IMR-90 (cell line): ENCODE measurements around the gene COL7A1. TPM values are rescaled to one million over a fixed set of nuclear protein-coding genes. Genes with fewer than 3 reads are reported as not detected.

Source experiments
- ATAC-seq: fragments of 200-7000 bp; cut with Tn5 transposase; 2 replicates; pipeline ENCODE4 v1.9.1; 2020; ENCODE audit warnings: low read depth, mild to moderate bottlenecking, moderate library complexity
- BruUV-seq: library from RNA; stranded (reverse); fragments of 400-500 nt; replicated peaks from 2 replicates; lab custom pipeline; 2021; lab: Mats Ljungman, UMichigan
- CTCF ChIA-PET: fragments of 300-600 bp; formaldehyde crosslinking; extraction: SDS; loops from one replicate; lab custom pipeline; 2021; ENCODE audit warnings: antibody characterized with exemption; lab: Yijun Ruan, JAX
- POLR2A ChIA-PET: fragments of 300-600 bp; sonication (Branson Sonifier 250); formaldehyde crosslinking; loops from one replicate; lab custom pipeline; 2022; ENCODE audit warnings: antibody characterized with exemption; ENCODE audit not compliant: unreplicated experiment; lab: Charles Lee
- DNase-seq: peaks from one replicate; pipeline ENCODE4 v3.0.0; 2013
- H2AFZ ChIP-seq: replicated peaks from 2 replicates; pipeline ENCODE3; 2013; ENCODE audit warnings: low read length, mild to moderate bottlenecking; ENCODE audit not compliant: poor library complexity
- H2AK5ac ChIP-seq: 2 replicates; pipeline ENCODE4 v1.6.1; 2013; ENCODE audit warnings: low read depth, low read length, inconsistent platforms
- H2AK9ac ChIP-seq: replicated peaks from 2 replicates; pipeline ENCODE3; 2013; ENCODE audit warnings: mild to moderate bottlenecking, low read depth, low read length, moderate library complexity; ENCODE audit not compliant: poor library complexity
- H2BK120ac ChIP-seq: 2 replicates; pipeline ENCODE4 v1.6.1; 2013; ENCODE audit warnings: low read depth, low read length, inconsistent platforms
- H2BK15ac ChIP-seq: 3 replicates; pipeline ENCODE4 v1.6.1; 2013; ENCODE audit warnings: low read depth, low read length, inconsistent platforms
- H2BK20ac ChIP-seq: 2 replicates; pipeline ENCODE4 v1.6.1; 2013; ENCODE audit warnings: low read depth, mild to moderate bottlenecking, inconsistent platforms, low read length, moderate library complexity
- H2BK5ac ChIP-seq: 2 replicates; pipeline ENCODE4 v1.6.1; 2013; ENCODE audit warnings: mild to moderate bottlenecking, low read depth, low read length, inconsistent platforms; ENCODE audit not compliant: poor library complexity, severe bottlenecking
- H3K14ac ChIP-seq: replicated peaks from 2 replicates; pipeline ENCODE4 v1.6.1; 2013; ENCODE audit warnings: low read depth, low read length, inconsistent platforms
- H3K18ac ChIP-seq: 2 replicates; pipeline ENCODE4 v1.6.1; 2013; ENCODE audit warnings: low read depth, low read length, control low read depth
- H3K23ac ChIP-seq: 2 replicates; pipeline ENCODE4 v1.6.1; 2013; ENCODE audit warnings: low read depth, low read length, inconsistent platforms
- H3K27ac ChIP-seq: 2 replicates; pipeline ENCODE4 v1.5.1; 2013; ENCODE audit warnings: mild to moderate bottlenecking, control low read depth, low read length; ENCODE audit not compliant: insufficient read depth
- H3K27me3 ChIP-seq: 2 replicates; pipeline ENCODE4 v1.6.1; 2013; ENCODE audit warnings: low read length; ENCODE audit not compliant: control insufficient read depth, insufficient read depth
- H3K36me3 ChIP-seq: 2 replicates; pipeline ENCODE4 v1.6.1; 2013; ENCODE audit warnings: low read length, mixed read lengths; ENCODE audit not compliant: control insufficient read depth, insufficient read depth
- H3K4ac ChIP-seq: 2 replicates; pipeline ENCODE4 v1.6.1; 2013; ENCODE audit warnings: low read depth, low read length, inconsistent platforms
- H3K4me1 ChIP-seq: 2 replicates; pipeline ENCODE4 v1.6.1; 2013; ENCODE audit warnings: low read length, mixed read lengths; ENCODE audit not compliant: control insufficient read depth, insufficient read depth
- H3K4me2 ChIP-seq: 2 replicates; pipeline ENCODE4 v1.6.1; 2013; ENCODE audit warnings: low read depth, mild to moderate bottlenecking, control low read depth, low read length, moderate library complexity
- H3K4me3 ChIP-seq: 2 replicates; pipeline ENCODE4 v1.5.1; 2013; ENCODE audit warnings: low read depth, mild to moderate bottlenecking, control low read depth, low read length, moderate library complexity; ENCODE audit not compliant: insufficient read depth
- H3K56ac ChIP-seq: 2 replicates; pipeline ENCODE4 v1.6.1; 2013; ENCODE audit warnings: low read length, inconsistent platforms; ENCODE audit not compliant: insufficient read depth; ENCODE audit errors: extremely low read depth
- H3K79me1 ChIP-seq, 2 experiments: 2 replicates each; pipeline ENCODE4 v1.6.1; 2013; ENCODE audit warnings: low read length in 2 of 2, inconsistent platforms in 1 of 2, low read depth in 1 of 2
- H3K9ac ChIP-seq: 2 replicates; pipeline ENCODE4 v1.6.1; 2013; ENCODE audit warnings: low read depth, low read length, control low read depth
- H3K9me1 ChIP-seq: 2 replicates; pipeline ENCODE4 v1.6.1; 2013; ENCODE audit warnings: low read length, inconsistent platforms; ENCODE audit not compliant: insufficient read depth
- H3K9me3 ChIP-seq: 2 replicates; pipeline ENCODE4 v1.6.1; 2013; ENCODE audit warnings: low read length; ENCODE audit not compliant: control insufficient read depth, insufficient read depth
- H4K20me1 ChIP-seq: 2 replicates; pipeline ENCODE4 v1.6.1; 2013; ENCODE audit warnings: low read length, inconsistent platforms; ENCODE audit not compliant: insufficient read depth
- H4K5ac ChIP-seq: 2 replicates; pipeline ENCODE4 v1.6.1; 2013; ENCODE audit warnings: mild to moderate bottlenecking, low read depth, low read length, control low read depth
- H4K8ac ChIP-seq, 2 experiments: 2 replicates each; pipeline ENCODE4 v1.6.1; 2013; ENCODE audit warnings: low read depth in 2 of 2, low read length in 2 of 2, control low read depth in 1 of 2, inconsistent platforms in 1 of 2
- H4K91ac ChIP-seq: 2 replicates; pipeline ENCODE4 v1.6.1; 2013; ENCODE audit warnings: low read depth, low read length, inconsistent platforms; ENCODE audit not compliant: insufficient read depth
- BHLHE40 ChIP-seq: fragments of 150-350 bp; IDR thresholded peaks from 2 replicates; pipeline ENCODE4 v1.6.1; 2016; ENCODE audit warnings: mild to moderate bottlenecking, low read depth, low read length
- CEBPB ChIP-seq: IDR thresholded peaks from 2 replicates; pipeline ENCODE4 v1.6.1; 2012; ENCODE audit warnings: low read depth, low read length, improper control_type of control experiment
- MXI1 ChIP-seq: IDR thresholded peaks from 2 replicates; pipeline ENCODE4 v1.6.1; 2012; ENCODE audit warnings: low read depth, mild to moderate bottlenecking, low read length, moderate library complexity, borderline replicate concordance
- NFE2L2 ChIP-seq: fragments of 150-350 bp; IDR thresholded peaks from 2 replicates; pipeline ENCODE4 v1.6.1; 2016; ENCODE audit warnings: low read depth, mild to moderate bottlenecking, low read length
- POLR2A ChIP-seq: IDR thresholded peaks from 2 replicates; pipeline ENCODE4 v1.6.1; 2012; ENCODE audit warnings: mild to moderate bottlenecking, low read depth, low read length
- RCOR1 ChIP-seq: IDR thresholded peaks from 2 replicates; pipeline ENCODE4 v1.6.1; 2012; ENCODE audit warnings: mild to moderate bottlenecking, low read length, improper control_type of control experiment; ENCODE audit not compliant: insufficient replicate concordance
- RFX5 ChIP-seq: IDR thresholded peaks from 2 replicates; pipeline ENCODE4 v1.8.0; 2012; ENCODE audit warnings: low read depth, mild to moderate bottlenecking, low read length, moderate library complexity
- SMC3 ChIP-seq: fragments of 150-350 bp; IDR thresholded peaks from 2 replicates; pipeline ENCODE4 v1.6.1; 2016; ENCODE audit warnings: low read depth, mild to moderate bottlenecking, antibody characterized with exemption, low read length, moderate library complexity
- USF2 ChIP-seq: fragments of 150-350 bp; IDR thresholded peaks from 2 replicates; pipeline ENCODE4 v1.6.1; 2017; ENCODE audit warnings: mild to moderate bottlenecking, antibody characterized with exemption, low read length, low read depth
- WGBS, 2 experiments: methylation state at CpG; one replicate each; pipeline versions ENCODE4 v1.1.5 to v1.1.7; 2013; ENCODE audit warnings: missing lambda C conversion rate in 2 of 2; ENCODE audit not compliant: insufficient read length in 1 of 2; ENCODE audit errors: extremely low coverage in 2 of 2; 5-methylcytosine and 5-hydroxymethylcytosine counted together
- dilution Hi-C: fragments of 300-500 bp; cut with HindIII; formaldehyde crosslinking; loops from one replicate; pipeline ENCODE4 v1.14.3; 2018; ENCODE audit warnings: low sequenced_read_pairs; ENCODE audit not compliant: unreplicated experiment
- in situ Hi-C: fragments of 300-500 bp; cut with MboI; formaldehyde crosslinking; loops from 3 replicates; pipeline ENCODE4 v1.14.3; 2019; ENCODE audit warnings: low sequenced_read_pairs, inconsistent platforms, mixed read lengths
- intact Hi-C: fragments of 100-400 bp; cut with micrococcal nuclease; formaldehyde crosslinking; loops from 2 replicates; pipeline ENCODE4 v1.10.0; 2022
- polyA plus RNA-seq, 3 experiments: library from polyadenylated mRNA; depleted of rRNA; stranded (reverse); fragments of >200 nt; gene quantifications; 2 replicates each; pipeline ENCODE4 v1.2.3, GENCODE V29; 2012; ENCODE audit warnings: low replicate concordance in 1 of 3
- total RNA-seq: library from RNA; depleted of rRNA; stranded (reverse); fragments of >200 nt; gene quantifications from 2 replicates; pipeline ENCODE4 v1.2.3, GENCODE V29; 2012

COL7A1 gene
- total and polyA plus RNA-seq, 2 of the 4 experiments (the other 2 are of a cell fraction) = 4.1 to 20.3 TPM

GRCh38 chr3:48521635-48522034, 73.5 kb downstream of the COL7A1 start:
- Histone ChIP-seq H3K56ac (no peak overlapping the region), H3K14ac (no peak overlapping the region), H2AFZ (no peak overlapping the region), H2BK5ac (no peak overlapping the region), H2AK5ac (no peak overlapping the region), H3K9me1 (0 out of 2 replicates have a peak, but pooled peaks cover 3% of the 10 kb centered on the region), H3K27ac (no peak overlapping the region), H3K18ac (no peak overlapping the region), H4K8ac (no peak overlapping the region), H2BK120ac (no peak overlapping the region), H3K9ac (no peak overlapping the region), H2BK20ac (no peak overlapping the region), H4K5ac (no peak overlapping the region), H3K36me3 (peaks cover 17% of the 10 kb centered on the region), H2BK15ac (no peak overlapping the region), H3K79me1 (no peaks in the 10 kb centered on the region), H4K91ac (no peak overlapping the region), H3K4me3 (no peak overlapping the region), H2AK9ac (no peak overlapping the region), H3K27me3 (no peaks in the 10 kb centered on the region), H4K20me1 (no peaks in the 10 kb centered on the region), H3K4me1 (0 out of 2 replicates have a peak, but pooled peaks cover 2% of the 10 kb centered on the region), H3K23ac (no peak overlapping the region), H3K4me2 (no peak overlapping the region), H3K4ac (no peak overlapping the region), H3K9me3 (no peaks in the 10 kb centered on the region)
- ChIA-PET POLR2A (no interaction called here), CTCF (no interaction called here)
- ATAC-seq (no peak), DNase-seq (no peak)
- dilution Hi-C loops = no loop called here
- WGBS, 2 experiments = no CpG with 5 or more reads among the region's 6 CpGs
- TF ChIP-seq CEBPB = no peak
- TF ChIP-seq MXI1 = no peak
- TF ChIP-seq RFX5 = no peak
- no peak for TF ChIP-seq NFE2L2
- no peak for TF ChIP-seq USF2
- TF ChIP-seq POLR2A = no peak
- no peak for TF ChIP-seq BHLHE40
- TF ChIP-seq RCOR1 = no peak
- TF ChIP-seq SMC3 = no peak
- intact Hi-C loops = no loop called here
- no TSS peak for BruUV-seq
- in situ Hi-C loops = no loop called here
